Mononuclear cell (primary cell): ENCODE data around the gene PLVAP. TPM values are rescaled to one million over a fixed set of nuclear protein-coding genes. Genes with fewer than 3 reads are reported as not detected.

Source experiments
- H3K27me3 ChIP-seq: 2 replicates; pipeline ENCODE4 v1.6.0; 2011; ENCODE audit warnings: low read length, control low read depth; ENCODE audit not compliant: insufficient read depth
- H3K4me1 ChIP-seq: 2 replicates; pipeline ENCODE4 v1.5.1; 2011; ENCODE audit warnings: mild to moderate bottlenecking, low read length, control low read depth; ENCODE audit not compliant: insufficient read depth
- H3K4me3 ChIP-seq: 2 replicates; pipeline ENCODE4 v1.5.1; 2011; ENCODE audit warnings: mild to moderate bottlenecking, low read length, moderate library complexity
- H3K9me3 ChIP-seq: 2 replicates; pipeline ENCODE4 v1.5.1; 2011; ENCODE audit warnings: low read depth, mild to moderate bottlenecking, control low read depth, low read length
- total RNA-seq: library from RNA; depleted of rRNA; stranded (reverse); fragments of >200 nt; gene quantifications from one replicate; pipeline ENCODE4 v1.2.3, GENCODE V29; 2012

The PLVAP gene, protein sequence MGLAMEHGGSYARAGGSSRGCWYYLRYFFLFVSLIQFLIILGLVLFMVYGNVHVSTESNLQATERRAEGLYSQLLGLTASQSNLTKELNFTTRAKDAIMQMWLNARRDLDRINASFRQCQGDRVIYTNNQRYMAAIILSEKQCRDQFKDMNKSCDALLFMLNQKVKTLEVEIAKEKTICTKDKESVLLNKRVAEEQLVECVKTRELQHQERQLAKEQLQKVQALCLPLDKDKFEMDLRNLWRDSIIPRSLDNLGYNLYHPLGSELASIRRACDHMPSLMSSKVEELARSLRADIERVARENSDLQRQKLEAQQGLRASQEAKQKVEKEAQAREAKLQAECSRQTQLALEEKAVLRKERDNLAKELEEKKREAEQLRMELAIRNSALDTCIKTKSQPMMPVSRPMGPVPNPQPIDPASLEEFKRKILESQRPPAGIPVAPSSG
- 0.63 TPM for total RNA-seq

DNA sequence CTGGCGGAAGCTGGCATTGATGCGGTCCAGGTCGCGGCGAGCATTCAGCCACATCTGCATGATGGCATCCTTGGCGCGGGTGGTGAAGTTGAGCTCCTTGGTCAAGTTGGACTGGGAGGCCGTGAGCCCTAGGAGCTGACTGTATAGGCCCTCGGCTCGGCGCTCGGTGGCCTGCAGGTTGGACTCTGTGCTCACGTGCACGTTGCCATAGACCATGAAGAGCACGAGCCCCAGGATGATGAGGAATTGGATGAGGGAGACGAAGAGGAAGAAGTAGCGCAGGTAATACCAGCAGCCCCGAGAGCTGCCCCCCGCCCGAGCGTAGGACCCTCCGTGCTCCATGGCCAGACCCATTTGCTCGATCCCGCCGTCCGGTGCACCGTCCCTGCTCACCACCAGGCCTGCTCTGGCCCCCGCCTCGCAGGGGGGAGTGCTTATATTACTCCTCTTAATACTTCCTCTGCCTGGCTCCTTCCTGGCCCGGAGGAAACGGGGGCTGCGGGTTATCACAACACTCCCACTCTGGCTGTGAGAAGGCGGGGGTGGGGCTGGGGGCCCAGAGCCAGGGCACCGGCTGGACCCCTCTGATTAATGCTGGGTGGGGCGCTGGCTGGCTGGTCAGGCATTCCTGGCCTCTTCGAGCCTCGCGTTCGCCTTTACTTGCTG is at the start of gene PLVAP:
TSS of gene PLVAP (minus strand) at position 408 of the 666 bp plus-strand sequence. CDS start at position 354, 54 bp downstream.
- Histone ChIP-seq H3K9me3 (no peaks in the 10 kb centered on the region), H3K4me3 (no peak within 1 kb of the TSS), H3K4me1 (peaks cover 21% of the 10 kb centered on the region), H3K27me3 (no peaks in the 10 kb centered on the region)

DNA sequence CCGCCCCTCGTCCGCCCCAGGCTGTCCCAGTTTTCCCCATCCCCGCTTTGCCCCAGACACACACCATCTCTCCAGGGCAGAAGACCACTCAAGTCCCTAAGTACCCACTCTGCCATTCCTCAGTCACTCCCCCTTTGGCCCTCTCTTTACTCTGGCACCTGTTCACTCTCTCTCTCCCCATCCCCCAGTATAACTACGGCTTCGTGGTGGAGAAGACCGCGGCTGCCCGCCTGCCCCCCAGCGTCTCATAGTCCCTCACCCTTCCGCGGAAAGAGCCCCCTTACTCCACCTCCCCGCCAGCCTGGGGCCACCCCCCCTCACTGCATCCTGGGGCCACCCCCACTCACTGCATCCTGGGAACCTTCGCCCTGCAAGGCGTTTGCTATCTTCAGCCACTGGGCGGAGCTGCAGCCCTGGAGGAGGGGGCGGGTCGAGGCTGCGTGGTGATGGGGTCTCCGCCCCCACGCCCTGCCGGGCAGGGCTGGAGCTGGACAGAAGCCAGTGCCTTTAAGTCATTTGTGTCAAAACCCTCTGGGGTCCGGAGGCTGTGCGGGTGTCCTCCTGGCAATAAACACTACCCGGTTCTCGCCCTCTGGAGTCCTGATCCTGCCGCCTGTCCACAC is 47.7 kb upstream of the PLVAP start:
- no peaks in the 10 kb centered on the region for H3K27me3 ChIP-seq
- peaks cover 8% of the 10 kb centered on the region for H3K4me1 ChIP-seq
- no peak overlapping the region for H3K4me3 ChIP-seq
- no peaks in the 10 kb centered on the region for H3K9me3 ChIP-seq

DNA sequence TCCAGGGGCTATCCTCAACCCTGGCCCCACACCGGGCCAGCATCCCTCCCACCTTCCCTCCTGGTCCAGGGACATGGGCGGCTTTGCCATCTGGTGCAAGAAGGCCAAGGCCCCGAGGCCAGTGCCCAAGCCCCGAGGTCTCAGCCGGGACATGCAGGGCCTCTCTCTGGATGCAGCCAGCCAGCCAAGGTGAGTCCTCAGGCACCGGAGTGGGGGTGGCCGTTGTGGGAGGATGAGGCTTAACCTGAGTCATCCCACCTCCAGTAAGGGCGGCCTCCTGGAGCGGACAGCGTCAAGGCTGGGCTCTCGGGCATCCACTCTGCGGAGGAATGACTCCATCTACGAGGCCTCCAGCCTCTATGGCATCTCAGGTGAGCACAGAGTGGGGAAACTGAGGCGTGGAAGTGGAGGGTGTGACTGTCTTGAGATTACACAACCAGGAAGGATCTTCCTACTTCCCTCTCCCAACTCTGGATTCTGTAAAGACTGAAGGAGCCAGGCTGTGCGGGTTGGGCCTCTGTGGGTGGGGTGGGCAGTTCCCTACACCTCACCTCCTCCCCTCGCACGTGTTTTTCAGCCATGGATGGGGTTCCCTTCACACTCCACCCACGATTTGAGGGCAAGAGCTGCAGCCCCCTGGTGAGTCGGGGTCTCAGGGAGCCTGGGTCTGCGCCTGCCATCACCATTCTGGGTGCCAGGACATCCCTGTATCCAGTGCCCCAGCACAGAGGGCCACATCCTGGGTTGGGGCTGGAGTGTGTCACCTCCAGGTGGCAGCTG is 46.5 kb upstream of the PLVAP start:
- peaks cover 17% of the 10 kb centered on the region for H3K4me1 ChIP-seq

DNA sequence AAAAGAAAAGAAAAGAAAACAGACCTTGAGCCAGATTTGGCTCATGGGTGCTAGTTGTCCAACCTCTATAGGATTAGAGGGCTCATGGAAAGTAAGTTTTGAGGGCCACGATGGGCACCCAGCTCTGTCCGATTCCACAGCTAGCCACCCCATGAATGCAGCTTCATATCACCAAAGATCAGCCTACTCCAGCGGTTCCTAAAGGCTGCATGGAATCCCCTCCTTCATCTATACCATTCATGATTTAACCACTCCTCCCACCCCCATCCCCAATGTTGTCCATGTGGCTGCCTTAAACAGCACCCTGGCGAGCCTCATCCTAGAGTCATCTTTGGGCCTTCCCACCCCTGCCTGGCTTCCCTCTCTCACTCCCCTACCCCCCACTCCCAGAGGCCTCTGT is 44.8 kb upstream of the PLVAP start:
- Histone ChIP-seq H3K4me3 (no peak overlapping the region), H3K9me3 (no peaks in the 10 kb centered on the region), H3K27me3 (no peaks in the 10 kb centered on the region), H3K4me1 (peaks cover 17% of the 10 kb centered on the region)

More for the DNA sequence above, 46.5 kb upstream of the PLVAP start:
- no peaks in the 10 kb centered on the region for H3K9me3 ChIP-seq
- no peak overlapping the region for H3K4me3 ChIP-seq
- H3K27me3 ChIP-seq, result no peaks in the 10 kb centered on the region

DNA sequence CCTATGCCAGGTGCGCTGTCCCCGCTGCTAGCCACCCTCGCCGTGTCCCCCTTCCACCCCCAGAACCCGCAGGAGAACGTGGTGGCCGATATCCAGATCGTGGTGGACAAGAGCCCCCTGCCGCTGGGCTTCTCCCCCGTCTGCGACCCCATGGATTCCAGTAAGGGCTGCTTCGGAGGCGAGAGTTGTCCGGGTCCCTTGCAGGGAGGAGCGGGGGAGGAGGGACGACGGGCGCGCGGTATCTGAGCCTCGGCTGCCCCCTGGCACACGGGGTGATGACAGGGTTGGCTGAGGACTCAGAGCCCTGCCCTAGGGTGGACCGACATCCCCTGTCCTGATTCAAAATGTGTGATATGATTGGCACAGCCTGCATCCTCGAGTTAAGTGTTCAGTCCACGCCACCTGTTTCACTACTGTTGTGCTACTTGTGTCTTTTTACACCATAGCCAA is 43.4 kb upstream of the PLVAP start:
- no peaks in the 10 kb centered on the region for H3K9me3 ChIP-seq
- no peaks in the 10 kb centered on the region for H3K27me3 ChIP-seq
- H3K4me1 ChIP-seq, result peaks cover 17% of the 10 kb centered on the region
- peak overlapping the region; percentile 62 for H3K4me3 ChIP-seq

DNA sequence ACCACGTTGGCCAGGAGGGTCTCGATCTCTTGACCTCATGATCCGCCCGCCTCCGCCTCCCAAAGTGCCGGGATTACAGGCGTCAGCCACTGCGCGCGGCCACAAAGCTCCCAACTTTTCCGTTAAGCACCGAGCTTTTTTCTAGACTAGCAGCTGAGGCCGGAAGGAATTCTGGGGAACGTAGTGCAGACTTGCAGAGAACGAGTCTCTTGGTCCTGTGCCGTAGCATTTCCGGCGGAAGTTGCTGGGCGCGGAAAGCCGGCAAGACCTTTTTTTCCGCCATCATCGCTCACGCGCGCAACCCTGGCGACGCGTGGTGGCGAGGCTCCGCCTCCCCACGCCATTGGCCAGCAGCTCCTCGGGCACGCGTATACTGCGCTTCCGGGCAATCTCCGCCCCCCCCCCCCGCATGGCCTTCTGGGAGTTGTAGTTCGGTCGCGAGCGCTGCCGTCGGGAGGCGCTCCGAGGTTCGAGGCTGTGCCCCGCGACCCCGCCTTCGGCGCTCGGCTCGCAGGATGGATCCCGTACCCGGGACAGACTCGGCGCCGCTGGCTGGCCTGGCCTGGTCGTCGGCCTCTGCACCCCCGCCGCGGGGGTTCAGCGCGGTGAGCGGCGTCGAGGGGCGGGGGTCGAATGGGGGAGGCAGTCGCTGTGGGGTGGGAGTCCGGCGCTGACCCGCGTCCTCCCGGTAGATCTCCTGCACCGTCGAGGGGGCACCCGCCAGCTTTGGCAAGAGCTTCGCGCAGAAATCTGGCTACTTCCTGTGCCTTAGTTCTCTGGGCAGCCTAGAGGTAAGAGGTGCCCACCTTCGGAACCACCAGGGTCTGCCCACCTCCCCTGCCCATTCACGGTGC is 42.7 kb upstream of the PLVAP start, which contains the start of gene MVB12A:
TSS of gene MVB12A (plus strand) at position 427 of the 854 bp plus-strand sequence. CDS start at position 516, 89 bp downstream.
- Histone ChIP-seq H3K27me3 (no peaks in the 10 kb centered on the region), H3K4me3 (peak within 1 kb of the TSS; percentile 62), H3K4me1 (peaks cover 17% of the 10 kb centered on the region), H3K9me3 (no peaks in the 10 kb centered on the region)

DNA sequence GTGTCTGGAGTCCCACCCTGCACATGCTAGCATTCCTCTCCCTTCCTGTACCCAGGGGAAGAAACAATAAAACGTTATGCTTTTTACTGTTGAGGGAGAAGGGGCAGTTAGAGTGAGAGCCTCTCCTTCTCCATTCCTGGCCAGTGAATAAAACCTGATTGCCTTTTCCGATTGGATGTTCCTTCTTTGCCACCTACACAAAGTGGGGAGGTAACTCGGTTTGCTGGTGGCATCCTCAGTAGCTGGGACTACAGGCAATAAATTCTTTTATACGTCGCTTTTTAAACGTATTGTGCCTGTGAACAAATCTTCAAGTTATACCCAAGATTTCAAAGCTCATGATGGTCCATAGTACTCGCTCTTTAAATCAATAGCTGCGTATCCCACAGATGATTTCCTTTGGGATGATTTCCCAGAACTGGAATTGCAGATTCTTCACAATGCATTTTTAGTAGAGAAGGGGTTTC is 42.0 kb upstream of the PLVAP start:
- H3K9me3 ChIP-seq, result no peaks in the 10 kb centered on the region
- peak overlapping the region; percentile 62 for H3K4me3 ChIP-seq
- H3K4me1 ChIP-seq, result peaks cover 17% of the 10 kb centered on the region
- H3K27me3 ChIP-seq, result no peaks in the 10 kb centered on the region

DNA sequence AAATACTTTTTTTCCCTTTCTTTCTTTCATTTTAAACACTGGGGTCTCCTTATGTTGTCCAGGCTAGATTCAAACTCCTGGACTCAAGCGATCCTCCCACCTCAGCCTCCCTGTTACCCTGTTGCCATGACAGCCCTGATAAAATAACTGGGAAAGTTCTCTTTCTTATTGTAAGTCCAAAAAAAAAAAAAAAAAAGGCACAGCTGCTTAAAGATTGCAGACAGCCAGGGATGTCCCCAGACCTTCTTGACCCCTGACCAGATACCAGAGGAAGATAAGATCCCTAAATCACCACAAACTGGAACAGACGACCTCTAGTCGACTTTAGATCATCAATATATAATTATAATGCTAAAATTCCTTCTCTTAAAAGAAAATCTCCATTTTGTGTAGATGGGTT is 41.6 kb upstream of the PLVAP start:
- no peaks in the 10 kb centered on the region for H3K27me3 ChIP-seq
- no peak overlapping the region for H3K4me3 ChIP-seq

DNA sequence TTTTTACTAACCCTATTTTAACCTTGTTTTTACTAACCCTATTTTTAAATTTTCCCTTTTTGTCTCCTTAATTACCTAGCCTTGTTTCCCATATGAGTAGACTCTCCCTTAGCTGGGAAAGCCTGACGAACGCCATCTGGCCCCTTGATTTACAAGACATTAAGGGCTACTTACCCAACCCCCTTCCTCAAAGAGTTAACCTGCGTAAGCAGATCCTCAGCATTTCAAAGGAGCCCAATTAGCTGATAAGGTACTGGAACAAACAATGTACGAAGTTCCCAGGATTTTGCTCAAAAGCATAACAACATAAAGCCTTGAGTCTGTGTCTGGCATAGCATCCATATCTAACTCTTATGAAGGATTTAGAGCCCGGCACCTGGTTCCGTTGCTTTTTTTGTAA is 38.0 kb upstream of the PLVAP start:
- no peak overlapping the region for H3K4me3 ChIP-seq
- peaks cover 9% of the 10 kb centered on the region for H3K4me1 ChIP-seq
- H3K9me3 ChIP-seq, result no peaks in the 10 kb centered on the region
- H3K27me3 ChIP-seq, result no peaks in the 10 kb centered on the region

More for the DNA sequence above, 41.6 kb upstream of the PLVAP start:
- Histone ChIP-seq H3K9me3 (no peaks in the 10 kb centered on the region), H3K4me1 (peaks cover 17% of the 10 kb centered on the region)

DNA sequence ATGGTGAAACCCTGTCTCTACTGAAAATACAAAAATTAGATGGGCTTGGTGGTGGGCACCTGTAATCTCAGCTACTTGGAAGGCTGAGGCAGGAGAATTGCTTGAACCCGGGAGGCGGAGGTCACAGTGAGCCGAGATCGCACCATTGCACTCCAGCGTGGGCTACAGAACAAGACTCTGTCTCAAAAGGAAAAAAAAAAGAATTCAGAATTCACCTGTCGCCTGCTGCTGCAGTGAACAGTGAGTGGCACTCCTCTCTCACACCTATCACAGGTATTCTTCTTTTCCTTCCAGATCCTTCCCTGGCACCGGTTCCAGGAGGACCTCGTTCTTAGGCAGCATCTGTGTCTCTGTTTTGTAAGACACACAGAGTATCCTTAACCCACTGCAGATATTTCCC is 37.0 kb upstream of the PLVAP start:
- Histone ChIP-seq H3K4me3 (no peak overlapping the region), H3K27me3 (no peaks in the 10 kb centered on the region), H3K9me3 (no peaks in the 10 kb centered on the region), H3K4me1 (peaks cover 4% of the 10 kb centered on the region)

DNA sequence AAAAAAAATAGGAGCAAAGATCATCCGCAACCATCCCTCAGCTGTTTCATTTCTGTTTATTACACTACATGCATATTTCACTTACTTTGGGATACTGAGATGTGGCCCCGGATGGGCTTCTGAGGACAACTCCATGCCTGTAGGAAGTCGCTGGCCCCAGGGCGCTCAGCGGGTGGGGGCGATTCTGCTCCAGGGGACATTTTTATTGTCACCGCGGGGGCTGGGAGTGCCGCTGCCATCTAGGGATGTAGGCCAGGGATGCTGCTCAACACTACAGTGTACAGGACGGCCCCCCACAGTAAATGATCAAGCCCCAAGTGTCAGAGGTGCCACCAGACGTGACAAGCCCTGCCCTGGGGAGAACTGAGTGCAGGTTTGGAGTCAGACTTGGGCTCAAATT is 34.7 kb upstream of the PLVAP start:
- no peaks in the 10 kb centered on the region for H3K9me3 ChIP-seq

DNA sequence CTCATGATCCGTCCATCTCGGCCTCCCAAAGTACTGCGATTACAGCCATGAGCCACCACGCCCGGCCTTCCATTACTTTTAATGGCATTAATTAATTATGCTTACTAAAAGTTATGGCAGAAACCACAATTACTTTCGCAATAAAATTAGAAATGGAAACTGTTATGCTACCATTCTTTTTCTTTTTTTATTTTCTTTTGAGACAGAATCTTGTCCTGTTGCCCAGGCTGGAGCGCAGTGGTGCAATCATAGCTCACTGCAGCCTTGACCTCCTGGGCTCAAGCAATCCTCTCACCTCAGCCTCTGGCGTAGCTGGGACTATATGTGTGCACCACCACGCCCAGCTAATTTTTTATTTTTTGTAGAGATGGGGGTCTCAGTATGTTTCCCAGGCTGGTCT is 32.8 kb upstream of the PLVAP start:
- no peaks in the 10 kb centered on the region for H3K9me3 ChIP-seq
- H3K4me1 ChIP-seq, result peaks cover 17% of the 10 kb centered on the region
- no peaks in the 10 kb centered on the region for H3K27me3 ChIP-seq
- H3K4me3 ChIP-seq, result no peak overlapping the region

More for the DNA sequence above, 34.7 kb upstream of the PLVAP start:
- Histone ChIP-seq H3K4me1 (peaks cover 4% of the 10 kb centered on the region), H3K4me3 (no peak overlapping the region), H3K27me3 (no peaks in the 10 kb centered on the region)

DNA sequence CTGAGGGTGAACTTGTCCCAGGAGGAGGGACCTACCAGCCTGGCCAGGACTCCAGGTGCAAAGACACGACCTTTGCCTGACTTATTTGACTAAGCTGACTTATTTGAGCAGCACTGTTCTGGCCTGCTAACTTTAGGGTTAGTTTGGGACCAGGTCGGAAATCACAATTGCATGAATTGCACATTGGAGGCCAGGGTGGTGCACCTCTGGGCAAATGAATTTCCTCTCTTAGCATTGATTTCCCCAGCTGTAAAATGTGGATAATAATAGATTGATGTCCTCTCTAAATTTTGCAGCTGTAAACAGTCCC is 29.7 kb upstream of the PLVAP start:
- no peaks in the 10 kb centered on the region for H3K9me3 ChIP-seq
- H3K27me3 ChIP-seq, result no peaks in the 10 kb centered on the region
- H3K4me3 ChIP-seq, result peak overlapping the region; percentile 57
- peaks cover 33% of the 10 kb centered on the region for H3K4me1 ChIP-seq
